HG03469 (cell line): ENCODE results near the gene TMPRSS3.

Experiments
- ATAC-seq: cut with Tn5 transposase; IDR thresholded peaks from one replicate; pipeline ENCODE4 v1.9.1; 2021; ENCODE audit warnings: mild to moderate bottlenecking, moderate library complexity, moderate number of reproducible peaks; ENCODE audit not compliant: unreplicated experiment

The TMPRSS3 gene

GRCh38 chr21:42390193-42390592 lies 5.7 kb downstream of the TMPRSS3 start:
- no peak for ATAC-seq

GRCh38 chr21:42389449-42389835 lies 6.4 kb downstream of the TMPRSS3 start:
- no peak for ATAC-seq

GRCh38 chr21:42388740-42389448 lies 7.0 kb downstream of the TMPRSS3 start:
- no peak for ATAC-seq

- no peak for ATAC-seq
These were observed 8.0 kb downstream of the TMPRSS3 start for GRCh38 chr21:42387843-42388340.

- ATAC-seq, result no peak
These were observed 8.7 kb downstream of the TMPRSS3 start for GRCh38 chr21:42387164-42387563.

- ATAC-seq, result no peak
These were observed 9.7 kb downstream of the TMPRSS3 start for GRCh38 chr21:42386034-42386591.

GRCh38 chr21:42385619-42386018 lies 10.2 kb downstream of the TMPRSS3 start:
- no peak for ATAC-seq

- no peak for ATAC-seq
These were observed 10.9 kb downstream of the TMPRSS3 start for GRCh38 chr21:42384989-42385388.

GRCh38 chr21:42384156-42384945 lies 11.5 kb downstream of the TMPRSS3 start:
- ATAC-seq, result no peak

- ATAC-seq, result no peak
These were observed 12.5 kb downstream of the TMPRSS3 start for GRCh38 chr21:42383331-42383730.

GRCh38 chr21:42382915-42383314 lies 12.9 kb downstream of the TMPRSS3 start:
- no peak for ATAC-seq

GRCh38 chr21:42381347-42381984 lies 14.4 kb downstream of the TMPRSS3 start:
- ATAC-seq, result no peak

- ATAC-seq, result no peak
These were observed 16.2 kb downstream of the TMPRSS3 start for GRCh38 chr21:42379426-42380215.

GRCh38 chr21:42378418-42378817 lies 17.4 kb downstream of the TMPRSS3 start:
- ATAC-seq, result no peak

- ATAC-seq, result no peak
These were observed 17.9 kb downstream of the TMPRSS3 start for GRCh38 chr21:42377951-42378340.

- ATAC-seq, result no peak
These were observed 18.5 kb downstream of the TMPRSS3 start for GRCh38 chr21:42377211-42377950.

GRCh38 chr21:42376338-42376982 lies 19.4 kb downstream of the TMPRSS3 start:
- ATAC-seq, result no peak

GRCh38 chr21:42375966-42376337 lies 19.9 kb downstream of the TMPRSS3 start:
- no peak for ATAC-seq

- ATAC-seq, result no peak
These were observed 20.3 kb downstream of the TMPRSS3 start for GRCh38 chr21:42375506-42375905.
